Heart right ventricle (tissue), 16 donors: ENCODE data around the gene PRMT5. TPM values are rescaled to one million over a fixed set of nuclear protein-coding genes. Genes with fewer than 3 reads are reported as not detected.

ENCODE experiments used
- ATAC-seq, 8 donors: fragments of 200-7000 bp; cut with Tn5 transposase; one replicate each; pipeline ENCODE4 v1.9.1; 2020; ENCODE audit warnings: mild to moderate bottlenecking in 8 of 8, moderate library complexity in 8 of 8, moderate number of reproducible peaks in 1 of 8
- DNase-seq, 2 donors: peaks; one replicate each; pipeline ENCODE4 v3.0.0-alpha.2; 2020
- H3K27ac ChIP-seq, 10 donors: fragments of 200-600 bp; sonication (generic) in 2 of 10; one replicate each; pipeline versions ENCODE4 v1.5.0 to v1.8.0; 2020 to 2022; ENCODE audit warnings: mild to moderate bottlenecking in 3 of 10
- H3K27me3 ChIP-seq, 7 donors: fragments of 200-600 bp; one replicate each; pipeline ENCODE4 v1.8.0; 2021 to 2022; ENCODE audit warnings: mild to moderate bottlenecking in 2 of 7
- H3K36me3 ChIP-seq, 9 donors: fragments of 200-600 bp; sonication (generic) in 1 of 9; one replicate each; pipeline versions ENCODE4 v1.5.0 to v1.8.0; 2020 to 2022; ENCODE audit warnings: mild to moderate bottlenecking in 2 of 9
- H3K4me1 ChIP-seq, 9 donors: fragments of 200-600 bp; sonication (generic) in 1 of 9; one replicate each; pipeline versions ENCODE4 v1.5.0 to v1.8.0; 2020 to 2022; ENCODE audit warnings: mild to moderate bottlenecking in 4 of 9
- H3K4me3 ChIP-seq, 10 donors: fragments of 200-600 bp; sonication (generic) in 2 of 10; one replicate each; pipeline versions ENCODE4 v1.5.0 to v1.8.0; 2020 to 2022; ENCODE audit warnings: mild to moderate bottlenecking in 7 of 10, moderate library complexity in 2 of 10
- H3K9me3 ChIP-seq, 11 donors: fragments of 200-600 bp in 10 of 11; sonication (generic) in 2 of 11; one replicate each; pipeline versions ENCODE4 v1.5.0 to v1.8.0; 2013 to 2022; ENCODE audit warnings: mild to moderate bottlenecking in 2 of 11, control low read depth in 1 of 11, moderate library complexity in 1 of 11
- whole genome bisulfite sequencing, 2 donors: extraction: QIAGEN DNeasy Blood & Tissue Kit; methylation state at CpG; one replicate each; pipeline ENCODE4 v1.1.7; 2013; ENCODE audit warnings: inconsistent platforms in 1 of 2; 5-methylcytosine and 5-hydroxymethylcytosine counted together
- intact Hi-C, 10 donors: fragments of 100-400 bp; cut with DNase I; formaldehyde crosslinking; loops; one replicate each; pipeline versions ENCODE4 v1.11.1 to v1.14.2; 2022
- long read RNA-seq, 3 donors: library from polyadenylated mRNA; unstranded; transcript quantifications; one replicate each; pipeline ENCODE4 v2.0.0, GENCODE V29; 2020 to 2021
- polyA plus RNA-seq, 2 donors: library from polyadenylated mRNA; stranded (reverse); fragments of 200-250 nt; gene quantifications; one replicate each; pipeline ENCODE4 v1.2.3, GENCODE V29; 2013
- total RNA-seq, 10 donors: library from RNA; stranded (reverse); fragmentation: NEBNext Ultra II Directional in 3 of 10; extraction: Animal tissue kit (Norgen Biotek cat#: 25700) in 3 of 10; gene quantifications; one replicate each; pipeline versions ENCODE4 v1.2.1 to v1.2.4, GENCODE V29; 2021 to 2023
- TF ChIP-seq, protein P1 (sequence below), 9 donors: fragments of 200-600 bp; sonication (generic) in 2 of 9; IDR thresholded peaks; one replicate each; pipeline versions ENCODE4 v1.5.0 to v1.8.0; 2021 to 2022; ENCODE audit warnings: antibody characterized with exemption in 9 of 9, mild to moderate bottlenecking in 5 of 9, moderate library complexity in 1 of 9
- donor health status: Arrhythmogenic right ventricular cardiomyopathy.
- donor health status: ischemic (EF 13 %, LVEDD 7.1; RV severe dilation, severe dysfunction).
- donor health status: healthy with polysubstance abuse.
- donor health status: DM: no; HTN: yes; CAD: no.
- donor health status: DM: no; HTN: no; CAD: no.
- donor health status: ischemic (EF 25% LVEDD 6.9; RV normal size, moderate dysfunction).
- donor health status: ischemic (EF 25% LVEDD 5.7; RV mildly dilated, moderate dysfunction).
- donor health status: healthy.
- donor health status: DM: yes; HTN: yes; CAD: no.
- donor health status: Ischemic cardiomyopathy.
- donor health status: ischemic (EF 35%, LVEDD 5.7; RV mildly dilated, moderate dysfunction).
- donor health status: nonischemic (EF 11% LVEDD 7.7; RV severe dilation, severe dysfunction).
- donor health status: DM: yes; HTN: yes; CAD: no.
- donor health status: PGD.
- donor health status: ischemic (EF 29% LVEDD 5.4; RV normal size, mild dysfunction).
- donor health status: nonischemic (EF 23%, LVEDD 6.1; RV moderate dilation, normal function).

PRMT5 gene
- 10 to 100 TPM; 41.5 to 52.6 (median 48.2) TPM for total RNA-seq
- polyA plus RNA-seq, result 10 to 100 TPM in 1 of 2 donors, 1 to 10 TPM in 1; 7.8 to 75.1 TPM
- long read RNA-seq, donor 1, transcript PRMT5-202 (17 exons, 2,531 nt), result major isoform, 38 of 44 reads
- long read RNA-seq, donor 1, partial matches to known transcripts, result 1 of 44 reads
- long read RNA-seq, donor 1, other reads (novel, unspliced or antisense), result 5 of 44 reads
- long read RNA-seq, donor 2, transcript PRMT5-202 (17 exons, 2,531 nt), result major isoform, 47 of 69 reads
- long read RNA-seq, donor 2, partial matches to known transcripts, result 13 of 69 reads
- long read RNA-seq, donor 2, other reads (novel, unspliced or antisense), result 4 of 69 reads
- long read RNA-seq, donor 3, transcript PRMT5-202 (17 exons, 2,531 nt), result major isoform, 104 of 144 reads
- long read RNA-seq, donor 3, partial matches to known transcripts, result 14 of 144 reads
- long read RNA-seq, donor 3, other reads (novel, unspliced or antisense), result 24 of 144 reads

DNA sequence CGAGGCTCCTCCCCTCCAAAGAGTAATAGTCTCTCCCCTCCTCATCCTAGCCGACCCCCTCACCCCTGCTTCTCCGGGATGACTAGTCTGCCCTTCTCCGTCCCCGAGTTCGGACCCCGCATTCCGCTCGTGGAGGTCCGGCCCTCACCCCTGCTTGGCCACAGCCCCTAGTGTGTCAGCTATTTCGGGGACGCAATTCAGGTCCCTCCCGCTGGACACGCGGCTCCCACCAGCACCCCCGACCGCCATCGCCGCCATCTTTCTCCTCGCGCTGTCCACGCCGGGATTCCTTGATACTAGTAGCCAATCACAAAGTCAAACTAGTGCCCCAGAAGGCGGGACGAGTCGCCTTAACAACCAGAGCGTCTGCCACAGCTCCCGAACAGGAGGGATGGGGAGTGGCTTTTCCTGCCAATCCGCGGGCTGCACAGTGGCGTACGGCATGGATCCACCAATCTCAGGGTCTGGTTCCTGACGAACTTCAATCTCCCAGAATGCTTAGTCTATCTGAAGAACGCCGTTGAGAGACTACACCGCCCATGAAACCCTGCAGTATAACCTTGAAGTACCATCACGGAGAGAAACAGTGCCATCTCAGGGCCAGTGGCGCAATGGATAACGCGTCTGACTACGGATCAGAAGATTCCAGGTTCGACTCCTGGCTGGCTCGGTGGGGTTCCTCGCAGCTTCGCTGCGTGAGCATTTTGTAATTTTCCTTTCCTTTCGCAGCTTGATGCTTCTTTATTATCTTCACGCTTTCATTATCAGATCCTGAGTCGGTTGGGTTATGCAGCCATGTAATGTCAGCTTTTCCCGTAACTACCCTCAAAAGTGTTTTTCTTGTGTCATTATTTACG, at the start of gene PRMT5:
PRMT5 (minus strand) TSS at position 273 of the 857 bp plus-strand sequence; CDS start at position 258, 15 bp downstream.
- WGBS, 2 donors, result 0 to 1% methylated on average over 51 of the region's 51 CpGs
- ATAC-seq, result peak; percentile 97 to 99 (median 98)
- intact Hi-C loops, result loop anchor here in 2 of 10 donors (1.0 kb wide), 1 partner anchor 10 kb away; the partner anchor contains the start of gene RBM23 (in 2 of the 2)

DNA sequence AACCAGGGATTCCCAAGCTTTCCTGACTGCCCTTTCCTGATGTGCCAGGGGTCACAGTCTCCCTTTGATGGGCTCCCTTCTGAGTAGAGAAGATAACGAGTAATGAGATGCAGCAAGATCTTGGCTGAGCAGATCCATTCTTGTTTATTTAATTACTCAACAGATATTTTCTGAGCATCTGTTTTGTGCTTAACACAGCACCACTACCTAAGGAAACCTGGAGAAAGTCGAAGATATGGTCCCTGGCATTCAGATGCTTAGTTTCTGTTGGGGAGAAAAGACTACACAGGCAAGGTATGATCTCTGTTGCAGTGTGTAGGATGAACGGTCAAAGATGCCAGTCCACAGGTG, 49.3 kb upstream of the PRMT5 start:
- Histone ChIP-seq H3K9me3 (no peaks in the 10 kb centered on the region), H3K4me3 (no peak overlapping the region), H3K27me3 (peaks cover 0 to 33% (median 0%) of the 10 kb centered on the region in 7 donors), H3K36me3 (peaks cover 0 to 26% (median 0%) of the 10 kb centered on the region in 9 donors), H3K27ac (peak overlapping the region in 9 of 10 donors; percentile 13 to 91 (median 78)), H3K4me1 (peaks cover 8 to 75% (median 58%) of the 10 kb centered on the region in 9 donors)
- intact Hi-C loops, result no loop called here
- ATAC-seq, result no peak
- TF ChIP-seq, protein P1, sequence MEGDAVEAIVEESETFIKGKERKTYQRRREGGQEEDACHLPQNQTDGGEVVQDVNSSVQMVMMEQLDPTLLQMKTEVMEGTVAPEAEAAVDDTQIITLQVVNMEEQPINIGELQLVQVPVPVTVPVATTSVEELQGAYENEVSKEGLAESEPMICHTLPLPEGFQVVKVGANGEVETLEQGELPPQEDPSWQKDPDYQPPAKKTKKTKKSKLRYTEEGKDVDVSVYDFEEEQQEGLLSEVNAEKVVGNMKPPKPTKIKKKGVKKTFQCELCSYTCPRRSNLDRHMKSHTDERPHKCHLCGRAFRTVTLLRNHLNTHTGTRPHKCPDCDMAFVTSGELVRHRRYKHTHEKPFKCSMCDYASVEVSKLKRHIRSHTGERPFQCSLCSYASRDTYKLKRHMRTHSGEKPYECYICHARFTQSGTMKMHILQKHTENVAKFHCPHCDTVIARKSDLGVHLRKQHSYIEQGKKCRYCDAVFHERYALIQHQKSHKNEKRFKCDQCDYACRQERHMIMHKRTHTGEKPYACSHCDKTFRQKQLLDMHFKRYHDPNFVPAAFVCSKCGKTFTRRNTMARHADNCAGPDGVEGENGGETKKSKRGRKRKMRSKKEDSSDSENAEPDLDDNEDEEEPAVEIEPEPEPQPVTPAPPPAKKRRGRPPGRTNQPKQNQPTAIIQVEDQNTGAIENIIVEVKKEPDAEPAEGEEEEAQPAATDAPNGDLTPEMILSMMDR (IDR thresholded peaks at IDR 0.05), result no peak
- WGBS, 2 donors, result 51 to 67% methylated on average over 3 of the region's 3 CpGs
- DNase-seq, result no peak

More for the DNA sequence above, at the start of gene PRMT5:
- Histone ChIP-seq H3K4me3 (peak within 1 kb of the TSS; percentile 69 to 98 (median 77)), H3K9me3 (no peaks in the 10 kb centered on the region), H3K27ac (peak within 1 kb of the TSS; percentile 49 to 92 (median 81)), H3K4me1 (peaks cover 4 to 25% (median 14%) of the 10 kb centered on the region in 9 donors), H3K36me3 (peaks cover 0 to 41% (median 12%) of the 10 kb centered on the region in 9 donors), H3K27me3 (no peaks in the 10 kb centered on the region)
- DNase-seq, result peak; percentile 97 to 100
- TF ChIP-seq, protein P1 (IDR thresholded peaks at IDR 0.05), result no peak

DNA sequence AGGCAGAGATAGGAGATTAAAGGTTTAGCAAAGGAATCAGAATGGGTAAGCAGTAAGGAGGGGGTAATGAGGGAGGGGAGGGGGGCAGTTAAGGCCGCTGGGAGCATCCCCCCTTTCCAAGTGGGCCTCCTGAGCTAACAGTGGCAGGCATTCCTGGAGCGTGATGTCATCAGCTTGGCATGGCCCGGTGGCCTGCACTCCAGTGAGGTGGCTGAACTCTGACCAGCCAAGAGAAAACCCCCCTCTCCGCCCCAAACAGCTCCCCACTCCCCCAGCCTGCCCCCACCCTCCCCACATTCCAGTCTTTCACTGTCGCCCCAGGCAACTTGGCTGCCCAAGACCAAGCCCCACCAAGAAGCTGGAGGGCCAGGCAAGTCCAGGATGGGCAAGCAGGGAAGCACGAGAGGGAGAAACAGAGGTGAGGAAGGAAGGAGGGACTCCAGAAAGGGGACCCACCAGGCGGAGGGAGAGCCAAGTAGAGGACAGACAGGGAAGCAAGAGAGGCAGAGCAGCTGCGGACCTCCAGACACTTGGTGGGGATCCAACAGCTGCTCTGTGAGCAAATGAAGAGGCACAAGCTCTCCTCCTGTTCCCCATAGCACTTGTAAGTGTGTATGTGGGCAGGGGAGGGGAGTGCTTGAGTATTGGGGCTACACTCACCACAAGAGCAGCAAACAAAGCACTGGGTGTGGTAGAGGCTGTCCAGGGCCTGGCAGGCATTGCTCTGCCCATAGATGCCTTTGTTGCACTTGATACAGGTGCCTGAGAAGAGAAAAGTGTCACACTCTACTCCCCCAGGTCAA, 48.7 kb upstream of the PRMT5 start:
- Histone ChIP-seq H3K4me3 (no peak overlapping the region), H3K4me1 (peaks cover 8 to 69% (median 52%) of the 10 kb centered on the region in 9 donors), H3K9me3 (no peaks in the 10 kb centered on the region), H3K36me3 (peaks cover 0 to 31% (median 0%) of the 10 kb centered on the region in 9 donors), H3K27ac (peak overlapping the region in 9 of 10 donors; percentile 24 to 91 (median 78)), H3K27me3 (peaks cover 0 to 33% (median 0%) of the 10 kb centered on the region in 7 donors)
- DNase-seq, result peak; percentile 44 to 54
- intact Hi-C loops, result loop anchor here in 1 of 10 donors (1.0 kb wide), 1 partner anchor 18 kb away; no protein-coding TSS in a partner anchor
- TF ChIP-seq, protein P1 (IDR thresholded peaks at IDR 0.05), result no peak
- 29 to 35% methylated on average over 8 of the region's 8 CpGs for WGBS, 2 donors
- ATAC-seq, result peak in 7 of 8 donors; percentile 11 to 60 (median 41)
